BJ (cell line): Measurements from ENCODE around the gene BCAS3. TPM values are rescaled to one million over a fixed set of nuclear protein-coding genes. Genes with fewer than 3 reads are reported as not detected.

Source experiments
- CTCF ChIA-PET: fragments of 350-600 bp; formaldehyde crosslinking; extraction: SDS; loops from one replicate; lab custom pipeline; 2021; ENCODE audit warnings: antibody characterized with exemption, inconsistent platforms; lab: Yijun Ruan, JAX
- POLR2A ChIA-PET: fragments of 300-600 bp; sonication (Branson Sonifier 250); formaldehyde crosslinking; extraction: SDS; loops from one replicate; lab custom pipeline; 2021; ENCODE audit warnings: antibody characterized with exemption; lab: Charles Lee
- DNase-seq: peaks from one replicate; pipeline ENCODE4 v3.0.0-alpha.2; 2011; ENCODE audit warnings: low read depth
- H3K27me3 ChIP-seq: 2 replicates; pipeline ENCODE4 v1.6.0; 2011; ENCODE audit warnings: low read length; ENCODE audit not compliant: control insufficient read depth, insufficient read depth
- H3K36me3 ChIP-seq: 2 replicates; pipeline ENCODE4 v1.5.1; 2011; ENCODE audit warnings: low read length; ENCODE audit not compliant: control insufficient read depth, insufficient read depth
- H3K4me3 ChIP-seq: 2 replicates; pipeline ENCODE4 v1.5.1; 2011; ENCODE audit warnings: low read depth, mild to moderate bottlenecking, control low read depth, low read length
- CTCF ChIP-seq: IDR thresholded peaks from 2 replicates; pipeline ENCODE4 v1.5.1; 2011; ENCODE audit warnings: low read depth, mild to moderate bottlenecking, control low read depth, inconsistent platforms, low read length, moderate library complexity; ENCODE audit not compliant: insufficient read depth
- polyA plus RNA-seq: library from polyadenylated mRNA; depleted of rRNA; stranded (reverse); fragments of >200 nt; gene quantifications from 2 replicates; pipeline ENCODE4 v1.2.3, GENCODE V29; 2011

The BCAS3 gene
- polyA plus RNA-seq, 1 experiment: 19.5 TPM

DNA sequence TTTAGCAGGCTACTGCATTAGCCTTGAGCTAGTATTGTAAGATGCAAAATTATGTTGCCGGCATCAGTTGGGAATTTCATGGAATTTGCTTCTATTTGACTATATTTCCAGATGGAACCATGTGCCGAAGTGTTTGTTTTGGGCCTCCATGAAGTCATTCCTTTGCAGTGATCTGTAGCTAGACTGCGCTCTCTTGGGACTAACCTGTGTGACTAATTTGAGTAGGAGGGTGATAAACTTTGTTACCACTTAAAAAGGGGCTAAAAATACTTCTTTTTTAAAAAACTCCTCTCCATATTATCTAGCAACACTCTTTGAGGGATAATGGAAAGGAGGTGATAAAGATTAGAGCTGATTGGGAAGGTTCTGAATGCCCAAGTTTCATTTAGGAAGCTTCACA lies 555.2 kb downstream of the BCAS3 start:
- H3K36me3 ChIP-seq: no peaks in the 10 kb centered on the region
- CTCF ChIA-PET: interaction anchor here (1.5 kb wide), 1 partner anchor 10 kb away, joined by 8 read pairs; no protein-coding TSS in a partner anchor
- TF ChIP-seq CTCF: no peak
- no peak for DNase-seq
- H3K27me3 ChIP-seq: no peaks in the 10 kb centered on the region
- H3K4me3 ChIP-seq: no peak overlapping the region
- POLR2A ChIA-PET: no interaction called here

- no peak for DNase-seq
- ChIA-PET POLR2A (interaction anchor here (0.6 to 0.7 kb wide), 2 partner anchors 11 to 1393 kb away, joined by 3 to 4 read pairs; no protein-coding TSS in a partner anchor), CTCF (interaction anchor here (1.5 to 1.9 kb wide), 2 partner anchors 9 to 12 kb away, joined by 6 to 8 read pairs; no protein-coding TSS in a partner anchor)
- Histone ChIP-seq H3K36me3 (no peaks in the 10 kb centered on the region), H3K4me3 (no peak overlapping the region), H3K27me3 (no peaks in the 10 kb centered on the region)
- no peak for TF ChIP-seq CTCF
Observed at GRCh38 chr17:61233991-61234750, 556.5 kb downstream of the BCAS3 start.

- Histone ChIP-seq H3K4me3 (no peak overlapping the region), H3K36me3 (no peaks in the 10 kb centered on the region), H3K27me3 (no peaks in the 10 kb centered on the region)
- DNase-seq: no peak
- no peak for TF ChIP-seq CTCF
- ChIA-PET CTCF (interaction anchor here (0.7 to 1.9 kb wide), 2 partner anchors 10 to 79 kb away, joined by 5 to 6 read pairs; no protein-coding TSS in a partner anchor), POLR2A (interaction anchor here (0.7 to 0.8 kb wide), 2 partner anchors 24 to 1394 kb away, joined by 4 to 5 read pairs; no protein-coding TSS in a partner anchor)
Observed at GRCh38 chr17:61235001-61235826, 557.6 kb downstream of the BCAS3 start.

DNA sequence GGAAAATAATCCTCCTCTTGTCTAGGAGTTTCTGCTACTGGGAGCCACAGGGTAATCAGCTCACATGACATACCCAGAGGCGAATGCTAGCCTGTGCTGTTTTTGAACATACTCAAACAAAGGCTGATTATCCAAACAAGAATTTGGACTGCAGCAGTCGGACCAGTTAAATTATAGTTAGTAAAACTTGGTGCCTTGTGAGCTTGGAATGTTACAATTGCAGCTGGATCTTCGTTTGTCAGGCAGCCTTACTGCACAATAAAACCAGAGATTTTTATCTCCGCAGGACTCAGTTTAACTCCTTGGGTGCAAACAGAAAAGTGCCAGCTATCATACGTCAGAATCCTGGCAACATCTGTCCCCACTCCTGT lies 558.2 kb downstream of the BCAS3 start:
- ChIA-PET POLR2A (interaction anchor here (0.5 to 0.8 kb wide), 2 partner anchors 24 to 52 kb away, joined by 3 to 5 read pairs; no protein-coding TSS in a partner anchor), CTCF (interaction anchor here (0.7 to 1.9 kb wide), 2 partner anchors 10 to 79 kb away, joined by 5 to 6 read pairs; no protein-coding TSS in a partner anchor)
- H3K27me3 ChIP-seq: no peaks in the 10 kb centered on the region
- no peaks in the 10 kb centered on the region for H3K36me3 ChIP-seq
- H3K4me3 ChIP-seq: no peak overlapping the region
- peak; percentile 44 for DNase-seq
- TF ChIP-seq CTCF: no peak
